Measurements from ENCODE around the gene TBCB.

The TBCB gene

DNA sequence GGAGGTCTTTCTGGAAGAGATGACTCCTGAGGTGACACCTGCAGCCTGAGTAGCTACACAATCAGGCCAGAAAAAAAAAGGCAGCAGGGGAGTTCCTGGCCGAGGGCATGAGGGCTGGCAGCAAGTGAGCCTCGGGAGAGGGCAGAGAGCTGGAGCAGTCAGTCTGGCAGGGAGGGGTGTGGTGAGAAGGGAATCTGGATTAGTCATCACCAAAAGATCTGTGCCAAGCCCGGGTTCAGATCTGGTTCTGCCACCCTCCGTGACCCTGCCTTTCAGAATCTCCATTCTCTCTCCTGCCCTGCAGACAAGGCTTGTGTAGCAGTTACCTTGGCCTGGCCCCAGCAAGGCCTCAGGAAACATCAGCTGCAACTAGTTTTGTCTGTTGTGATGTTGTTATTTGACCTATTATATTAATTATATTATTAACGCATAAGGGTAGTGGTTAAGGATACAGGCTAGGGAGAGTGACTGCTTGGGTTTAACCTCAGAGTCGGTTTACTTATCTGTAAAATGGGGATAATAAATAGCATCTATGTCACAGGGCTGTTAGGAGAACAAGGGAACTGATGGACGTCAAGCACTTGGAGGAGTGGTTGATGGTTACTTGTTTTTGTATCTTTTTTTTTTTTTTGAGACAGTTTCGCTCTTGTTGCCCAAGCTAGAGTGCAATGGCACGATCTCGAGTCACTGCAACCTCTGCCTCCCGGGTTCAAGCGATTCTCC is 21.9 kb downstream of the TBCB start:
- DNase-seq (ENCODE audit: low read depth): peak; percentile 49

DNA sequence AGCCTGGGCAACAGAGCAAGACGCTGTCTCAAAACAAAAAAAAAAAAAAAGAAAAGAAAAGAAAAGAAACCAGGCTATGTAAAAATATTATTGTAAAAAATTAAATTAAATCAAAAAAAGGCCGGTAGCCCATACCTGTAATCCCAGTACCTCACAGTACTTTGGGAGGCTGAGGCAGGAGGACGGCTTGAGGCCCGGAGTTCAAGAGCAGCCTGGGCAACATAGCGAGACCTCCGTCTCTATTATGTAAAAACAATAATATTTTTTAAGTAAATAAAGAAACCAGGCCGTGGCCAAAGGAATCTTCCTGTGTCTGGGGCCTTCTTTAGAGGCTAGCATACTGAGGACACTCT is 23.8 kb downstream of the TBCB start:
- no peak for DNase-seq (ENCODE audit: low read depth)

DNA sequence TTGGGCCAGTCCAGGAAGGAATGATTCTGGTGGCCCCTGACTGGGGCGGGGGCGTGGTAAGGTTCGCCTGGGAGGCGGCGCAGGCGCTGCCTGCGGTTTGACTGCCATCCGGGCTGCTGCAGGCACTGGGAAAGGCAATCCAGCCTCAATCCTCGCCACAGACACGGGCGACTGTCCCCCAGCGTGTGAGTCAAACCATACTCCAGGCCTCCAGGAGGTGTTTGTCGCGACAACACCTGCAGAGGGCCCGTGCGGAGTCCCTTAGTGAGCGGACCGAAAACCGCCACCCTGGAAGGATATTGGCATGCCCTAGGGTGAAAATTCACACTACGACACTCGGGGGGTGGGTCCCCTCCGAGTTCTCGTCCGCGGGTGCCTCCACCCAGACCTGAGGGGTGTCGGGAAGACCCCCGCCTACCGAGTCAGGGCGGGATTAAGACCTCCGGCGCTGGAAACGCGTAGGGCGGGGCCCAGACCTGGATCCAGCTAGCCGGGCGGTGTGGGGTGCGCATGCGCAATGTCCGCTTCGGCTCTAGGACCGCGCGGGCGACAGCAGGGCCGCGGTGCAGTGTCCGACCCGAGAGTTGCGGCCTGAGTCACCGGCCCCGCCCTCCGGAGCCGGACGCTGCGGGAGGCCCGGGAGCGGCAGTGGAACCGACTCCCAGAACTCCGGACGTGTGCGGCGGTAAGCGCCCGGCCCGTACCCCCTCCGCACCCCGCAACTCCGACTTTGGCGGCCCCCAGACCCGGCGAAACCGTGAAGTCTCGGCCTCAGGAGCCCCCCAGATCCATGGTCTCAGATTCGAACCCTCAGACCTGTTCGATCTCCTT is 24.4 kb downstream of the TBCB start, which contains the start of gene CAPNS1:
Gene CAPNS1, plus strand, starts transcription at position 594 of the 831 bp plus-strand sequence. CDS start 946 bp downstream, outside the sequence.
- DNase-seq (ENCODE audit: low read depth): peak; percentile 60

DNA sequence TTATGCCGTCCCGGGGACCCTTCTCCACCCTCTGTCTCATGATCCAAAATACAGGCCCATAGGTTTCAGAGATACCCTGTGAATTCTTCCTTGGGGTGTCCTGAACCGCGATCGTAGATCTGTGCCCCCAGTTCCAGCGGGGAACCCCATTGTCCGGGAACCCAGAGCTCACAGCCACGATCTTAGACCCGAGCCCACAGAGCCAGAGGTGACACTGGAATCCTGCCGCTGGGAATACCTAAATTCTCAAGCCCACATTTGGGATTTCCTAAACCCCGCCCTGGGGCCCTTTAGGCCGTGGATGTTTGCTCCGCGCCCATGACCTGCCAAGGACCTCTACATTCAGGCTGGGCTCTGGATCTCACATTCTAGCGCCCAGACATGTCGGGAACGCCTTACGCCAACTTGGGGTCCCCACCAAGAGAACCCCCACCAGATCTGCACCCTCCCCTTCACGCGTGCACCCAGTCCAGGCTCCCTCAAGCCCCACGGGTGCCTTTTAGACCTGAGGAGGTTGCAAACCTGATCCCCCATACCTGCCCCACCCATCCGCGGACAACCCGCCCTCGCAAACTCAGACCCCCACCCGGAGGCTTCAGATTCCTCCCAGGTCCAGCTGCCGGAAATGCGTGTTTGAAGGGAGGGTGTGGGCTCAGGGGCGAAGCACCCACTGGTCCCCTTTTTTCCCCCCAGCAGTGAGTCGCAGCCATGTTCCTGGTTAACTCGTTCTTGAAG is 25.2 kb downstream of the TBCB start:
- DNase-seq (ENCODE audit: low read depth): no peak

DNA sequence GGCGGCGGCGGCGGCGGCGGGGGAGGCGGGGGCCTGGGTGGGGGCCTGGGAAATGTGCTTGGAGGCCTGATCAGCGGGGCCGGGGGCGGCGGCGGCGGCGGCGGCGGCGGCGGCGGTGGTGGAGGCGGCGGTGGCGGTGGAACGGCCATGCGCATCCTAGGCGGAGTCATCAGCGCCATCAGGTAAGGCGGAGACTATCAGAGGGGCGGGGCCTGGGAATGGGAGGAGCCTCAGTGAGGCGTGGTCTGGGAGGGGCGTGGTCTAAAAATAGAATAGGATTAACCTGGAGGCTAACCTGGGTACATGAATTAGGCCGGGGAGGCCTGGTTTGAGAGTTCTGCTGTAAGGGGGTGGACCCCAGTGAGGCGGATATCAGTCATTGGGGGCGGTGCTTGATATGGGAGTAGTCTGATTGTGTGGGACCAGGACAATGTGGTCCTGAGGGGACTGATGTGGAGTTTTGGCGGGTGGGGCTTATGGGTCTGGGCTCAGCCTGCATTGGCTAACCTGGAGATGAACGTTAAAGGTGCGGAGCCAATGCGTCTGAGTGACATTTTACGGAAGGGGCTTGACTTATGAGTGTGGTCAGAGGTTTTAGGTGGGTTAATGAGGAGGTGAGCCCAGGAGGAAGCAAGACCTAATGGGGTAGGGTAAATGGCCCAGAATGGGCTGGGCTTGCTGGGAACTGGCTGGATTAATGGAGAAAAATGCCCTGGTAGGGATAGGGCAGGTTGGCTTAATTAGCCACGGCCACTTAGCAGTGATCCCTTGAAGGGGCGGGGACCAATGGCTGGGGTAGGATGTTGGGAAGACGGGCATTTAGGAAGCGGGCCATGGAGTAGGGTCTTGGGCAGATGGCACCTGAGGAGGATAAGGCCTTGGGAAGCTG is 26.0 kb downstream of the TBCB start:
- DNase-seq (ENCODE audit: low read depth): no peak

GRCh38 chr19:36142046-36142445 is 26.8 kb downstream of the TBCB start:
- no peak for DNase-seq (ENCODE audit: low read depth)

- no peak for DNase-seq (ENCODE audit: low read depth)
Measured at GRCh38 chr19:36142496-36142895, 27.2 kb downstream of the TBCB start.

- no peak for DNase-seq (ENCODE audit: low read depth)
Measured at GRCh38 chr19:36144624-36145023, 29.4 kb downstream of the TBCB start.

- DNase-seq (ENCODE audit: low read depth): no peak
Measured at GRCh38 chr19:36149673-36150406, 34.6 kb downstream of the TBCB start.

- no peak for DNase-seq (ENCODE audit: low read depth)
Measured at GRCh38 chr19:36150586-36150985, 35.3 kb downstream of the TBCB start.

GRCh38 chr19:36151144-36152018 is 36.1 kb downstream of the TBCB start:
- DNase-seq (ENCODE audit: low read depth): no peak

- no peak for DNase-seq (ENCODE audit: low read depth)
Measured at GRCh38 chr19:36152019-36152351, 36.7 kb downstream of the TBCB start.

DNA sequence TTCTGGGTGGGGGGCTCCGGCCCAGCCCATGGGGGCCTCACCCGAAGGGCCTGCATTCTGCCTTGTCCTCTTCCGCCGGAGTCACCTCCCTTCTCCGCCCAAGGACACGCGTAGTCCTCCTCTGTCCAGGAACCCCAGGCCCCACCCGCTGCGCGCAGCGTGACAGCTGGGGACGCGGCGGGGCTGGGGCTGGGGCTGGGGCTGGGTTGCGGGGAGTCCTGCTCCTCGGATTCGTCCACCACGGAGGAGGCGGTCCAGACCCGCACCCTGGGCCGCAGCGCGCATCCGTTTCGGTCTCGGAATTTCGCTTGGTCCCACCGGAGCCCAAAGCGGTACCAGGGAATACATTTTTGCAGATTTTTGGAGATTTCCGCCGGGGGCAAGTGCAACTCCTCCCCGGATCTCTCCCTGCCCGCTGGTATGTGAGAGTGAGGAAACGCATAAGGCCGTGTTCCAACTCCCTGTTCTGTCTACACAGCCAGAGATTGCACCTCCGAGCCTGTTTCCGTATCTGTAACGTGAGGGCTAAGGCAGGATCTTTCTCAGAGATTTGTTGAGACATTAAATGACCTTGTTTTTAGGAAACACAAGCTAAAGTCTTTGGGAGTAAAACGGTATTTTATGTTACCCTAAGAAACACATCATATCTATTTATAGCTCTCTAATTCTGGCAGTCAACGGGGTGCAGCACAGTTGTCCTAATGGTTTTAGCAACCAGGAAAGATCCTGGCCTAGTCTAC is 37.3 kb downstream of the TBCB start, which contains the start of gene COX7A1:
Gene COX7A1, minus strand, starts transcription at position 96 of the 740 bp plus-strand sequence. Its CDS starts 40 bp downstream, at position 56.
- DNase-seq (ENCODE audit: low read depth): no peak

- DNase-seq (ENCODE audit: low read depth): no peak
Measured at GRCh38 chr19:36153126-36153525, 37.9 kb downstream of the TBCB start.

DNA sequence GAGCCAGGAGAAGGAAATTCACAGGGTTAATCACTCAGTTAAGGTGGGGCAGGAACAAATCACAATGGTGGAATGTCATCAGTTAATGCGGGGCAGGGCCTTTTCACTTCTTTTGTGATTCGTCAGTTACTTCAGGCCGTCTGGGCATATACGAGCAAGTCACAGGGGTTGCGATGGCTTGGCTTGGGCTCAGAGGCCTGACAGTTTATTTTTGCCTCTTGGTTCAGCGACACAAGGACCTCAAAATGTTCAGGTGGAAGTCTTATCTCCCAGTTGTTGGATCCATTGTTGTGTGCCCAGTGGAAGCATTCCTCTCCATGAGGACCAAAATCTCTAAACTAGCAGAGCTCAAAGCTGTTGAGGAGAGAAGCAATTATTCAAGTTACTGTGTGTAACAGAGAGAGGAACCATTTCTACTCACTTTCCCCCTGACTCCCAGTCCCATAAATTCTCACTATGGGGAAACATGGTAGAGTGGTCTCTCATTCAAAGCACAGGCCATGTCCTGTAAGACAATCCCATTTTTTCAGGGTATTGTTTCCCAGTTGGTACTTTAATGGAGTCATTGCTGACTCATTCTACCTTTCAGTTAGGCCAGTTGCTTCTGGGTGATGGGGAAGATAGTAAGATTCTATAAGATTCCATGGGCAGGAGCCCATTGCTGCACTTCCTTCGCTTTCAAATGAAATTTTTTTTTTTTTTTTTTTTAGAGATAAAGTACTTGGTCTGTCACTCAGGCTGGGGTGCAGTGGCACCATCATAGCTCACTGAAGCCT is 45.7 kb downstream of the TBCB start:
- DNase-seq (ENCODE audit: low read depth): no peak

DNA sequence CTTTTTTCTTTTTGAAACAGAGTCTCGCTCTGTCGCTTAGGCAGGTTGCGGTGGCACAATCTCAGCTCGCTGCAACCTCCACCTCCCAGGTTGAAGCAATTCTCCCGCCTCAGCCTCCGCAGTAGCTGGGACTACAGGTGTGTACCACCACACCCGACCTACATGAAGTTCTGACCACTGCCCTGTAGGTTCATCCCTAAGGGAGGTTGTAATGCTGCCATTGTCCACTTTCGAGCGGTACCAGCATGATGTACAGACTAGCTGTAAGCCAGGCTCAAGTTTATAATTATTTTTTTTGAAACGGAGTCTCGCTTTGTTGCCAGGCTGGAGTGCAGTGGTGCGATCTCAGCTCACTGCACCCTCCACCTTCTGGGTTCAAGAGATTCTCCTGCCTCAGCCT is 48.5 kb downstream of the TBCB start:
- DNase-seq (ENCODE audit: low read depth): no peak

DNA sequence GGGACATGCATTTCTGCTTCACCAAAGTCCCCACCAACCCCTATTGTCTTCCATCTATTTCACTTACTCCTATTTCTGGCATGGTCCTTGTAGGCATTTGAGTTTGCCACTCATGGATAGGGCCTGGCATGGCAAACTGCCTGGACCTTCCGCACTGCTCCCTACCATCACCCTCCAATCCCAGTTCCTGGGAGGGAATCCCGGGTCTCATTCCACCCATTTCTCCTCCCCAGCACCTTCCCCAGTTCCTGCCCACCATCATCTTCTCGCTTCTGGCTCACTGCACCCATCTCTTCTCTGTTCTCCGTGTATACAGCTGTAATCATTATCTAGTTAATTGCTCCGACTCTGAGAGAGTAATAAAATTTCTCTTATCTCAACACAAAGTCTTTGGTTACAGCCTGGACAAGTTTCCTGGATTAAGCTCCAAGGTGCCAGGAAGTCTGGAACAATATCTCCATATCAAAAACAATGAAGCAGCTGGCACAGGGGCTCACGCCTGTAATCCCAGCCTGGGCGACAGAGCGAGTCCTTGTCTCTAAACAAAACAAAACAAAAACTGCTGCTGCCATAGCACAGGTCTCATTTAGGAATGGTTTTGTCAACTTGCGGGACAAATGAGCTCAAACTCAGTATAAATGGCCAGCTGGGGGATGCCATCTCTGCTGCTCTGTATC is 54.0 kb downstream of the TBCB start:
- DNase-seq (ENCODE audit: low read depth): no peak

GRCh38 chr19:36172852-36173251 is 57.6 kb downstream of the TBCB start:
- DNase-seq (ENCODE audit: low read depth): no peak
